Stimulated activated CD4-positive, alpha-beta T cell treated with anti-CD3 and anti-CD28 coated beads, Interleukin-1b, Interleukin-23, amount 100 ng/mL, for 24 hours (primary cell): Measurements from ENCODE around the gene PDIA5.

ENCODE experiments used
- DNase-seq, 4 experiments: peaks; one replicate each; pipeline ENCODE4 v3.0.0-alpha.2; 2020; ENCODE audit warnings: low read depth in 4 of 4, low spot score in 1 of 4

Gene PDIA5

GRCh38 chr3:123070510-123070909 lies 3.7 kb downstream of the PDIA5 start:
- DNase-seq, result no peak

- no peak for DNase-seq
These were observed 4.3 kb downstream of the PDIA5 start for GRCh38 chr3:123071146-123071545.

GRCh38 chr3:123071581-123071980 lies 4.8 kb downstream of the PDIA5 start:
- no peak for DNase-seq

DNA sequence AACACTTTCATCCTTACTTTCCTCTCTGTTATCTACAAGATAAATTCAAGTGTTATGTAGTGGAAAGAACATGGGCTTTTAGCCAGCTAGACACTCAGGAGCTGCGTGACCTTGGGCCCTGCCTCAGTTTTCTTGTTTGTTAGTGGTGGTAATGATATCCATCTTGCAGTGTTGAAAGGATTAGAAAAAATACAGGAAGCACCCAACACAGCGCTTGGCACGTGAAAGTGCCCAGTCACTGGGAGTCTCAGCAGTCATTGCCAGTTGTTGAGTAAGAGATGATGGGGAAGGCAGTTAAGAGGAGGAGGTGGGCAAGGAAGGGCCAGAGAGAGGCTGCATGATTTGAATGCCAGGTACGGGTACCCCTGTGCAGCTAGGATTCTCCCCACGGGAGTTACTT lies 5.3 kb downstream of the PDIA5 start:
- no peak for DNase-seq

DNA sequence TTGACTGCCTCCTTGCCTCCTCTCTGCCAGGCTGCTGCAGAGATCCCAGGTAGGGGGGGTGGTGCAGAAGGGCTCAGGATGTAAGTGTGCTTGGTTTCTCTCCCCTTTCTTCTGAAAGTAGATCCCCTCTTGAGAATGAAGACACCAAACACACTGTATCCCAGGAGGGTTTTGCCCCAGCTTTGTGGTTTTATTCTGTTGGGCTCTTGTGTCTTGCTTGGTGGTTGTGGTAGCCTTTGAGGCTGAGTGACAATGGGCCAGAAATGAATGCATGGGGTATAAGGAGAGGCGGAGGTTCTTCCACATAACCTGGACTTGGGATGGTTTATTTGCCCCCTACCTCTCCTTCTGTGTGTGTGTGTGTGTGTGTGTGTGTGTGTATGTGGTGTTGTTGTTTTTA lies 5.7 kb downstream of the PDIA5 start:
- no peak for DNase-seq

GRCh38 chr3:123075359-123075758 lies 8.5 kb downstream of the PDIA5 start:
- no peak for DNase-seq

DNA sequence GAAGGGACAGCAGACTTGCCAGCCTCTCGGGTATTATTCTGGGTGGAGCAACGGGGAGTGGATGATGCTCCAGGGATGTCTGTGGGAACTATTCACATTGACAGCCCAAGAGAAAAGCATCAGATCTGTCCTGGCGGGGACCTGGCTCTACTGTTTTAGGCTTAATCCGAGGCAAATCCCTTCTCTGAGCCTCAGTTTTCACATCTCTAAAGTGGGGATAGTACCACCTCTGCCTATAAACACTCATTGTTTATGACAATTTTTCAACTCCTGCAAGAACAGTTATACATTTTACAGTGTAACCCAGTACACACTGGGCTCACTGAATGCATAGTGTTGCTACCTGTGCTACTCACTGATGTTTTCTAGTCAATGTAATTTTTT lies 9.3 kb downstream of the PDIA5 start:
- no peak for DNase-seq

GRCh38 chr3:123076496-123077418 lies 9.9 kb downstream of the PDIA5 start:
- no peak for DNase-seq

DNA sequence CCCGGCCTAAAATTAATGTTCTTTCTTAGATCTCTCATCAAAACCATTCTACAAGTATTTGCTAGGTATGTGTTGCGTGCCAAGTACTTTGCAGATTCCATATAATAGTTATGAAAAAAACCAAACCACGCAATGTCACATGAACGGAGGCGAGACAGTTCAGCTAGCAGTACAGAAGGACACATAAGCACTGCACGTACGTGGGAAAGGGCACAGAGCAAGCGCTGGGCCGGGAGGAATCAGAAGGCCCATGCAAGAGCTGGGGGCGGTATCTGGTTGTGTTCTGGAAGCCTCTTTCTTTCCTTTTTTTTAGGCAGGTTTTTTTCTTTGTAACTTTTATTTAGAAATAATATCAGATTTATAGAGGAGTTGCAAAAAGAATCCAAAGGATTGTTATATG lies 11.3 kb downstream of the PDIA5 start:
- DNase-seq, result no peak

DNA sequence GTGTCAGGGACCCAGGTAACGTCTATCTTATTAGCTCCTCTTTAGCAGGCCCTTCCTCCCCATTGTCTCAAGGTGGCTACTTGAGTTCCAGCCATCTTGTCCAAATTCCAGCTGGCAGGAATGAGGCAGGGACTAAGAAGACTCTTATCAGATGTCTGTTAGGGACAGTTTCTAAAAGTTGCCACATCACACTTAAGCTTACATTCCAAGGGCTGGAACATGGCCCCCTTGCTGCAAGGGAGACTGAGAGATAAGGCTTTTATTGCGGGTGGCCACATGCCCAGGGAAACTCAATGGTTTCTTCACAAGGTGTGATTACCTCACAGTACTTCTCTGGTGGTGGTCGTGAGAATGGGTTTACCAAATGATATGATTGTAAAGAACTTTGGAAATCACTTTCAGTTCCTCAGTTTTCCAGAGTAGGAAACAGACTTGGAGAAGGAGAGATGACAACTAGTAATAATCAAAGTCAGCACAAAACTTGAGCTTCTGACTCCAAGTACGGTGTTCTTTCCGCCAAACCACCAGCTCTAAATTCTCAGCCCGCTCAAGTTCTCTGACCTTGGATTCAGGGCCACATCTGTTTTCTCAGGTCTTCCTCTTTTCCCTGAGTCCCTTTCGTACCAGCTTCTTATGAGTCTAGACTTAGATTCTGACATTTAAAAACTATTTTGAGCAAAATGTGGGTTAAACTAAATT lies 14.2 kb downstream of the PDIA5 start:
- no peak for DNase-seq

GRCh38 chr3:123081718-123082369 lies 15.0 kb downstream of the PDIA5 start:
- DNase-seq, result no peak

GRCh38 chr3:123082370-123083065 lies 15.7 kb downstream of the PDIA5 start:
- DNase-seq, result no peak

GRCh38 chr3:123083383-123084124 lies 16.7 kb downstream of the PDIA5 start:
- no peak for DNase-seq

DNA sequence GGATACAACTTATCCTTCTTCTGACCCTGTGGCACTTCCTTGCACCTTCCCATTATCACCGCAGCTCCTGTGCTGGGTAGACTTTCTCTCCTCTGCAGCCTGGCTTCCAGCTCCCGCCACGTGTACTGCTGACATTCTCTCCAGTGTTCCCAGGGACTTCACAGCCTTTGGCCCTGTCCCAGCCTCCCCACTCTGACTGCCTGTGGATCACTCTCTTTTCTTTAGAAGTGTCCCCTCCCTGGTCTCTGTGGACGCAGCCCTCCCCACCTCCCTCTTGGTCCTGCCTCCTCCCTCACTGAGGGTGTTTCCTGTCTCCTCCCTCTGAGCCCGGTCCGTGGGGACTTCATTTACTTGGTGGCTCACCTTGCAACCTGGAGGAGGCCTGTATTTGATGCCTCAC lies 17.4 kb downstream of the PDIA5 start:
- DNase-seq, result no peak

DNA sequence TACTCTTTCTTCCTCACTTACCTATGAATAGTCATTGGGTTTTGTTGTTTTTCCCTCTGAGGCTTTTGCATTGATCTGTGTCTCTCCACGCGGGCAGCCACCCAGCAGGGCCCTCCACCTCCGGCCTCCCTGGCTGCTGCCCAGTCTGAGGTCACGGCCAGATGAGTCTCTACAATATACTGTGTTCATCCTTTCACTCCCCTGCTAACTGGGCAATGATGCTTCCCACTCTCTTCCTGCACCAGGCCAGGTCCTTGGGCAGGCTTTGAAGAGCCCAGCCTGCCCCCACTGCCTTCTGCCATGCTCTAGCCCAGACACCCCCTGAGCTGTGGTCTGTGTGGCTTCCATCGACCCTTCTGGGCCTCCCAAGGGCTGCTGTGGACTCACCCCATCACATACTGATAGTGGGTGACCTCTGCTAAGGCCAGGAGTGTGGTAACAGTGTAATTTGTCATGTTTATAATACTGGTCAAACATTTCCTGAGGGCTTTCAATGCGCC lies 18.0 kb downstream of the PDIA5 start:
- no peak for DNase-seq

- no peak for DNase-seq
These were observed 18.6 kb downstream of the PDIA5 start for GRCh38 chr3:123085293-123085931.

DNA sequence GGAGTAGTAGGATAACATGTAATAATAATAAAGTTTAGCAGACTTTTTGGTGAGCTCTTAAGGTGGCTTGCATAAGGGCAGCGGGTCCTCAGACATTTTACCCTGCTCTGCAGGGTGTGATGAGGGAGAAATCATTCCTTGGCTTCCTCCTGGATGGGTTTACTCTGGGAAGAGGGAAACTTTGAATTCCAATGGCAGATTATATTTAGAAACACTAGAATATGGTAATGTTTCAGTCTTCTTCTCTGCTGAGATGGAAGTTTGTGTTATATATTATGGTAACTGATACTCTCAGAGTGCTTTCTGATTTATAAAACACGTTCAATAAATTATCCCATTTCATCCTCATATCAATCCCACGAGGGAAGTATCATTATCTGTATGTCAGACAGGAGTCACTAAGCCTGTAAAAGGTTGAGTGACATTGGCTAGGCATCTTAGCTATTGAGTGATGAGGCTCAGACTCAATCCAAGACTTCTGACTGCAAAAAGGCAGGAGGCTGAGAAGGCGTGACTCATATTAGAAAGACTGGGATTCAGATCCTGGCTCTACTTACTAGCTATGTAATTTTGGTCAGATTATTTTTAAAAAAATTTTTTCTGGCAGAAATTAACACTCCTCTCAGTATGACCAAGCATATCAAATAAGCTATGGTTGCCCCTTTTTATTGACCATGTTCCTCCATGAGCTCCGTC lies 19.3 kb downstream of the PDIA5 start:
- DNase-seq, result no peak

- DNase-seq, result no peak
These were observed 21.6 kb downstream of the PDIA5 start for GRCh38 chr3:123088387-123088786.

- no peak for DNase-seq
These were observed 22.9 kb downstream of the PDIA5 start for GRCh38 chr3:123089611-123090331.
